GM13977 (cell line): ENCODE measurements around the gene TNF.

ENCODE experiments used
- DNase-seq: peaks from one replicate; pipeline ENCODE4 v3.0.0; 2012; ENCODE audit warnings: low spot score
- CTCF ChIP-seq: IDR thresholded peaks from 2 replicates; pipeline ENCODE4 v1.5.1; 2012; ENCODE audit warnings: mild to moderate bottlenecking, control low read depth; ENCODE audit not compliant: insufficient read depth; ENCODE audit errors: extremely low read depth, missing control alignments
- in situ Hi-C: fragments of 300-500 bp; cut with MboI; formaldehyde crosslinking; loops from one replicate; pipeline ENCODE4 v1.12.0; 2022; ENCODE audit warnings: low sequenced_read_pairs, low pct_unique_long_range_greater_than_20kb, mixed read lengths, inconsistent platforms; ENCODE audit not compliant: unreplicated experiment

TNF gene

DNA sequence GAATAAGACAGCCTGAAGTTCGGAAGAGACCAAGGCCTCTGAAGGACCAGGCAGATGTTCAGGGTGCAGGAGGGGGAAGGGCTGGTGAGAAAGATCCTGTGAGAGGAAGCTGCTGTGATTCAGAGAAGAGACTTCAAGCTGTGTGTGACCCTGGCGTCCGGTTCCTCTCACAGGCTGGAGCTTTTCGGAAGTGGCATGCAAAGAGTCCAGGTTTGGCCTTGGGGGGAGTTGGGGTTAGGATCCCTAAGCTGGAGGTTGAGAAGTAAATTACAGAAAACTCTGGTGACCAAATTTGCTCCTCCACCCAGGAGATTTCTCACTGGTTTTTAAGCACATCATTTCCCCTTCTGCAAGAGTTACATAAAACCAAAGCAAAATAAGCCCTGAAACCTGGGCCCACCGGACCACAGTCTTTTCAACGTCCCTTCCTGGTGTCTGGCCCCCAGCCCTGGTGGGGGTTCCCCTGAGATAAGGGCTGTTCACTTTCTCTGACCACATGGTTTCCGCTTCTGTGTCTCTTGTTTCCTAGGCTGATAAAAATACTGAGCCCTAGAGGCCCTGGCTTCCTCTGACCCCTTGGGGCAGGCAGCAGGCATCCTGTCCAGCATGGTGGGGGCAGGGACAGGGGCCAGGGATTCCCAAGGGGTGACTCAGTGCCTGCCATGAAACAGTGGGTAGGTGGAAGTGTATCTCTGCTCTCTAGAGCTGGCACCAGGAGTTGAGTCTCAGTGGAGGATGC, 15.2 kb upstream of the TNF start:
- peak; percentile 71 for DNase-seq
- in situ Hi-C loops: no loop called here
- TF ChIP-seq CTCF: no peak

GRCh38 chr6:31560697-31561058, 14.7 kb upstream of the TNF start:
- no peak for DNase-seq
- in situ Hi-C loops: no loop called here
- TF ChIP-seq CTCF: no peak

DNA sequence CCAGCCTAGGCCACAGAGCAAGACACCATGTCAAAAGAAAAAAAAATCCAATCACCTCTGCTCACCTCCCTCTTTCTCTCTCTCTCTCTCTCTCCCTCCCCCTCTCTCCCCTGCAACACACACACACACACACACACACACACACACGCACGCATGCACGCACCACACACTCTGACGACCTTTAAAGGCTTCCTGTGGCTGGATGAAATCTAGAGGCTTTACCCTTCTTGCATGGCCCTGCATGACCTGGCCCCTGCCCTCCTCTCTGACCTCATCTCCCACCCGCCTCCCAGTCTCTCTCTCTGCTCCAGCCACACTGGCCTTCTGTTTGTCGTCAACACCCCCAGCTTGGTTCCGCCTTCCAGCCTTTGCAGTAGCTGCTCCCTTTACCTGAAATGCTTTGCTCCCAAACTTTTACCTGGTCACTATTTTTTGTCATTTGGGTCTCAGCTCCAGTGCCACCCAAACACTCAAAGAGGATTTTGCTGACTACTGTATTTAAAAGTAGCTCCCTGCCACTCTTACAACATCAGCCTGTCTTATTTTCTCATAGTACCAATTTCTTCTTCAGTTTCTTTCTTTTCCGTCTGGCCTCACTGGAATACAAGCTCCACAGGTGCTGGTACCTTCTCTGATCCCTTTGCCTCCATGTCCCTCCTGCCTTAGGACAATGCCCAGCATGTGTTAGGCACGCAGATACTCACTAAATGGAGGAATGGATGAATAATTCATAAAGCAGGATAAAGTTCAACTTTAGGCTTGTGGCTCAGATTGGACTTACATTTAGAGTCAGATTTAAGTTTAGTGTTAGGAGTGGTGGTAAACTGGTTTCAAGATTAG, 7.6 kb upstream of the TNF start:
- in situ Hi-C loops: no loop called here
- DNase-seq: no peak

DNA sequence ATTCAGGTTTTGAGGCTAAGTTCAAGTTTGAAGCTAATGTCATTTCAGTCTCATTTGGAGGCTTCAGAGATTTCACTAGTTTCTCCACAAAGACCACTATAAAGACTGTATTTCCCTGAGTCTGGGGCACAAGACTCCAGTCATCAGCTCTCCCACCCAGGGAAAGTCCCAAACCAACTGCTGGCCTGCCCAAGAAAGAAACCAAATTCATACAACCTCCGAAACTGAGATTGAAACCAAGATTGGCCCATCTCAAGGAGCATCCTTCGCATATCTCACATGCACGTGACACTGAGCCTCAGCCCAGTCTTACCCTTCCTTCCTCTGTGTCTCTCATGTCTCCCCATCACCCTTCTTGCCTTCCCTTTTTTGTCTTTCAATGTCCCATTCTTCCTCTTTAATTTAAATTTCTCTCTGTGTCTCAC, 6.8 kb upstream of the TNF start:
- TF ChIP-seq CTCF: no peak
- DNase-seq: peak; percentile 79
- in situ Hi-C loops: no loop called here

More for the DNA sequence above, 7.6 kb upstream of the TNF start:
- TF ChIP-seq CTCF: no peak

- TF ChIP-seq CTCF: no peak
Measured at GRCh38 chr6:31569861-31570536, 5.4 kb upstream of the TNF start.

DNA sequence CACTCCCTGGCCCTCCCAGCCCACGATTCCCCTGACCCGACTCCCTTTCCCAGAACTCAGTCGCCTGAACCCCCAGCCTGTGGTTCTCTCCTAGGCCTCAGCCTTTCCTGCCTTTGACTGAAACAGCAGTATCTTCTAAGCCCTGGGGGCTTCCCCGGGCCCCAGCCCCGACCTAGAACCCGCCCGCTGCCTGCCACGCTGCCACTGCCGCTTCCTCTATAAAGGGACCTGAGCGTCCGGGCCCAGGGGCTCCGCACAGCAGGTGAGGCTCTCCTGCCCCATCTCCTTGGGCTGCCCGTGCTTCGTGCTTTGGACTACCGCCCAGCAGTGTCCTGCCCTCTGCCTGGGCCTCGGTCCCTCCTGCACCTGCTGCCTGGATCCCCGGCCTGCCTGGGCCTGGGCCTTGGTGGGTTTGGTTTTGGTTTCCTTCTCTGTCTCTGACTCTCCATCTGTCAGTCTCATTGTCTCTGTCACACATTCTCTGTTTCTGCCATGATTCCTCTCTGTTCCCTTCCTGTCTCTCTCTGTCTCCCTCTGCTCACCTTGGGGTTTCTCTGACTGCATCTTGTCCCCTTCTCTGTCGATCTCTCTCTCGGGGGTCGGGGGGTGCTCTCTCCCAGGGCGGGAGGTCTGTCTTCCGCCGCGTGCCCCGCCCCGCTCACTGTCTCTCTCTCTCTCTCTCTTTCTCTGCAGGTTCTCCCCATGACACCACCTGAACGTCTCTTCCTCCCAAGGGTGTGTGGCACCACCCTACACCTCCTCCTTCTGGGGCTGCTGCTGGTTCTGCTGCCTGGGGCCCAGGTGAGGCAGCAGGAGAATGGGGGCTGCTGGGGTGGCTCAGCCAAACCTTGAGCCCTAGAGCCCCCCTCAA, 3.1 kb upstream of the TNF start, which contains the start of gene LTA:
LTA (plus strand) TSS at position 249 of the 871 bp plus-strand sequence; CDS start at position 703, 454 bp downstream.
- no peak for DNase-seq
- in situ Hi-C loops: no loop called here
- no peak for TF ChIP-seq CTCF

More at GRCh38 chr6:31569861-31570536, 5.4 kb upstream of the TNF start:
- no peak for DNase-seq
- in situ Hi-C loops: no loop called here
